Caki2 (cell line): Measurements from ENCODE around the gene ZNRF1. TPM values are rescaled to one million over a fixed set of nuclear protein-coding genes. Genes with fewer than 3 reads are reported as not detected.
A peak's percentile ranks its signal among the peaks of the same experiment; 100 is the strongest.

Experiments
- DNase-seq: peaks from one replicate; pipeline ENCODE4 v3.0.0-alpha.2; 2015; ENCODE audit warnings: low read depth
- in situ Hi-C: cut with HindIII; loops from 2 replicates; pipeline ENCODE4 v1.10.0; 2016; ENCODE audit warnings: low sequenced_read_pairs, low pct_unique_long_range_greater_than_20kb, mixed read lengths
- total RNA-seq: library from RNA; depleted of rRNA; stranded (reverse); fragments of >200 nt; shearing (Covaris generic); gene quantifications from 2 replicates; pipeline ENCODE4 v1.2.3, GENCODE V29; 2014; ENCODE audit warnings: low replicate concordance; rRNA removed

ZNRF1 gene
- total RNA-seq, 1 experiment from 2014 or later, result 66.7 TPM

- in situ Hi-C loops, result no loop called here
Observed at GRCh38 chr16:75148311-75149195, 149.7 kb downstream of the ZNRF1 start, which contains the start of gene ZFP1. Gene ZFP1 (plus strand): TSS chr16:75148524. CDS start chr16:75152952, 4,428 bp downstream.

GRCh38 chr16:75151798-75152197 is 153.0 kb downstream of the ZNRF1 start:
- DNase-seq, result no peak
- in situ Hi-C loops, result no loop called here

More at GRCh38 chr16:75148311-75149195, 149.7 kb downstream of the ZNRF1 start, which contains the start of gene ZFP1:
- peak; percentile 88 for DNase-seq

- in situ Hi-C loops, result no loop called here
- no peak for DNase-seq
Observed at GRCh38 chr16:75152635-75153034, 153.8 kb downstream of the ZNRF1 start.

- DNase-seq, result no peak
- in situ Hi-C loops, result no loop called here
Observed at GRCh38 chr16:75160386-75160785, 161.6 kb downstream of the ZNRF1 start.

Other genes starting within 250 kb of the ZNRF1 start
- 1.4 and 10.7 TPM in 2 replicates for gene FA2H, start 224.2 kb upstream of the ZNRF1 start, total RNA-seq
- 15.8 and 24.2 TPM in 2 replicates for gene WDR59, start 13.9 kb upstream of the ZNRF1 start, total RNA-seq
- gene LDHD, start 117.8 kb downstream of the ZNRF1 start, total RNA-seq, result 0.95 and 1.8 TPM in 2 replicates
- 7.9 and 14.4 TPM in 2 replicates for gene ZFP1, start 149.5 kb downstream of the ZNRF1 start, total RNA-seq
- gene CTRB2, start 208.1 kb downstream of the ZNRF1 start, total RNA-seq, result not detected in 2 replicates
- not detected in 2 replicates for gene CTRB1, start 220.0 kb downstream of the ZNRF1 start, total RNA-seq